Retinal pigment epithelial cell (primary cell): ENCODE data around the gene BTG2.
A peak's percentile ranks its signal among the peaks of the same experiment; 100 is the strongest.

Source experiments
- DNase-seq: peaks from one replicate; pipeline ENCODE4 v3.0.0-alpha.2; 2010; ENCODE audit warnings: low read depth
- H3K4me3 ChIP-seq: 2 replicates; pipeline ENCODE4 v1.5.1; 2011; ENCODE audit warnings: mild to moderate bottlenecking, low read length, control low read depth, moderate library complexity
- TF ChIP-seq, protein P1 (sequence below): conservative IDR thresholded peaks from 2 replicates; pipeline ENCODE4 v1.5.1; 2011; ENCODE audit warnings: low read depth, low read length, control low read depth, inconsistent platforms

The BTG2 gene

DNA sequence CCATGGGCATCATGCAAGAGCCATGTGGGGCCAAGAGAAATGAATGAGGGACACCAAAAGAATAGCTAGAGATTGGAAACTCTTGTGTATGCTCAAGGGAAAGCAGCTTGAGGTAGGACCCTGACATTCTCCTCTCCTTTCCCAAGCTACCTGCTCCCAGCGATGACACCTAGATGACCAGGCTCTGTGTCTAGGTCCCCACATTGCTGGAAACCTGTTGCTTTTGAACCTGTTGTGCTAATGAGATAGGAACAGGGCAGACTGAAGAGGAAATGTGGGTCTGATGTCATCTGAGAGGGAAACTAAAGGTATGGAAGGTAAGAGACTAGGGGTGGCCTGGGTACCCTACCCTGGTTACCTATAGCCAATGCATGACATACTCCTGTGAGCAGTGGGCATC lies 43.8 kb downstream of the BTG2 start:
- TF ChIP-seq, protein P1, sequence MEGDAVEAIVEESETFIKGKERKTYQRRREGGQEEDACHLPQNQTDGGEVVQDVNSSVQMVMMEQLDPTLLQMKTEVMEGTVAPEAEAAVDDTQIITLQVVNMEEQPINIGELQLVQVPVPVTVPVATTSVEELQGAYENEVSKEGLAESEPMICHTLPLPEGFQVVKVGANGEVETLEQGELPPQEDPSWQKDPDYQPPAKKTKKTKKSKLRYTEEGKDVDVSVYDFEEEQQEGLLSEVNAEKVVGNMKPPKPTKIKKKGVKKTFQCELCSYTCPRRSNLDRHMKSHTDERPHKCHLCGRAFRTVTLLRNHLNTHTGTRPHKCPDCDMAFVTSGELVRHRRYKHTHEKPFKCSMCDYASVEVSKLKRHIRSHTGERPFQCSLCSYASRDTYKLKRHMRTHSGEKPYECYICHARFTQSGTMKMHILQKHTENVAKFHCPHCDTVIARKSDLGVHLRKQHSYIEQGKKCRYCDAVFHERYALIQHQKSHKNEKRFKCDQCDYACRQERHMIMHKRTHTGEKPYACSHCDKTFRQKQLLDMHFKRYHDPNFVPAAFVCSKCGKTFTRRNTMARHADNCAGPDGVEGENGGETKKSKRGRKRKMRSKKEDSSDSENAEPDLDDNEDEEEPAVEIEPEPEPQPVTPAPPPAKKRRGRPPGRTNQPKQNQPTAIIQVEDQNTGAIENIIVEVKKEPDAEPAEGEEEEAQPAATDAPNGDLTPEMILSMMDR, result no peak
- H3K4me3 ChIP-seq, result no peak overlapping the region
- no peak for DNase-seq

- no peak overlapping the region for H3K4me3 ChIP-seq
Measured at GRCh38 chr1:203349773-203350524, 44.6 kb downstream of the BTG2 start.

DNA sequence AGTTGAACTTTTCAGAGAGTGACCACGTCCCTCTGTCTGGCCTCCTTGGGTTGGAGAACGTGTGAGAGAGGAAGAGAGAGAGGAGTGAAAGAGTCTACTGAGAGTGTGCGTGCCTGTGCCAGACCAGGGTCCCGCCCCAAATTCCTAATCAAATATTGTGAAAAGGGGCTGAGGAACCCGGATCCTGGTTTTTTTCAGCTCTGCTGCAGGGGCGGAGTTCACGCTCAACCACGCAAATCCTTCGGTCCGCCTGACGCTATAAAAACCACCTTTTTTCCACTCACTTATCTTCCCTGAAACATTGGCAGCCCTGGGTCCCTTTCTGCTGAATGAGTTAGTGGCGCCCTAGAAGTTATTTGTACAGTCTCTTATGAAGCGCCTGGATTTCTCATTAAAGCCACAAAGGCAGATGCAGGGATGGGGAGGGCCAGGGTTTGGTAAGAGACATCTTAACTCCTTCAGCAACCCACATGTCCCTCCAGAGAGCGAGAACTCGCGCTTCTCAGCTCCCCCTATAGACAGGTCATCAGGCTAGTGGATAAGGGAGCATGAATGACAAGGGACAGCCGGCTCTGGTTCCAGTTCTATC lies 45.8 kb downstream of the BTG2 start, which contains the start of gene FMOD:
Gene FMOD, minus strand, starts transcription at position 86 of the 589 bp plus-strand sequence. CDS start 2,852 bp downstream, outside the sequence.
- TF ChIP-seq, protein P1, result peak; percentile 35
- no peak for DNase-seq
- peak within 1 kb of the TSS; percentile 4 for H3K4me3 ChIP-seq

More at GRCh38 chr1:203349773-203350524, 44.6 kb downstream of the BTG2 start:
- DNase-seq, result no peak
- TF ChIP-seq, protein P1, result no peak

DNA sequence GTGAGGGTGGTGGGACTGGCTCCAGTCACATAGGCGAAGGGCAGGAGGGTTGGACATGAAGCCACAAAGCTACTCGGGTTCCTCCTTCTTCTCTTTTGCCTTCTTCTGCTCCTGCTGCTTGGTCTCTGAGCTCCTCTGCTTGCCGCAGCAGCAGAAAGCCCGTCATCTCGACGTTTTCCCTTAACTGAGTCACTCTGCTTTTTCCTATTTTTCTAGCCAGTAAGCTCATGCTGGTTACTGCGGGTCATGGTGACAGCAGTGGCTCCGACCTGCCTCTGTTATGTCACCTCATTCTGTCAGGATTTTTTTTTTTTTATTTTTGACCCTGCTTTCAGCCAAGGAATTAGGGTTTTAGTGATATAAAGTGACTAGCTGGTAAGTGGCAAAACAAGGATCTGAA lies 48.2 kb downstream of the BTG2 start:
- H3K4me3 ChIP-seq, result no peak overlapping the region
- no peak for DNase-seq
- TF ChIP-seq, protein P1, result no peak

GRCh38 chr1:203354246-203354645 lies 48.9 kb downstream of the BTG2 start:
- TF ChIP-seq, protein P1, result no peak
- DNase-seq, result no peak
- H3K4me3 ChIP-seq, result no peak overlapping the region

DNA sequence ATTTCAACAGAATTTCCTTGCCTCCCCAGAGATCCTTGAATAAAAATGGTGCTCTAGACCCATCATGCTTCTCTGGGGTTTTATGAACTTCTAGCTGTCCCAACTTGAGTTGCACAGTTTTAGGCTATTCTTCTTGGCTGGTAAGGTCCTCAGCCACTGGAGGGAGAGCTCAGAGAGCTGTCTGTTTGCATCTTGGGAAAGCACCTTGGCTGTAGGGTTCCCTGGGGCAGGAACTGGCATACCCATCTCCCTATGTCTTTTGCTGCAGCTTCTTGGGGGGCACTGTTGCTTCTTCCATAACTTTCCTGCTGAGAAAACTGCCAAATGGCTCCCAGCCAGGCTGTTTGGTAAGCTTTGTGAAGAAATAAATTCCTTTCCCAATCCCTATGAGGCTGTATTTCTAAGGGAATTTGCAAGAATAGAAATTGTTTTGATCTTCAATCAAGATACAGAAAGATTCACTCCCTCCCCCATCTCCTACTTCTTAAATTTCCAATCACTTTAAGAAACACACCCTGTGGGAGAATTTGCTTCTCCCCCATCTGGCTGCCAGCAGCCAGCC lies 53.8 kb downstream of the BTG2 start:
- TF ChIP-seq, protein P1, result no peak
- H3K4me3 ChIP-seq, result no peak overlapping the region
- DNase-seq, result no peak
